Measurements from ENCODE around the gene TAPT1. TPM values are rescaled to one million over a fixed set of nuclear protein-coding genes. Genes with fewer than 3 reads are reported as not detected.

Gene TAPT1
- total and polyA plus RNA-seq, 2 experiments from 2014 or later = 3.6 to 9.9 TPM

DNA sequence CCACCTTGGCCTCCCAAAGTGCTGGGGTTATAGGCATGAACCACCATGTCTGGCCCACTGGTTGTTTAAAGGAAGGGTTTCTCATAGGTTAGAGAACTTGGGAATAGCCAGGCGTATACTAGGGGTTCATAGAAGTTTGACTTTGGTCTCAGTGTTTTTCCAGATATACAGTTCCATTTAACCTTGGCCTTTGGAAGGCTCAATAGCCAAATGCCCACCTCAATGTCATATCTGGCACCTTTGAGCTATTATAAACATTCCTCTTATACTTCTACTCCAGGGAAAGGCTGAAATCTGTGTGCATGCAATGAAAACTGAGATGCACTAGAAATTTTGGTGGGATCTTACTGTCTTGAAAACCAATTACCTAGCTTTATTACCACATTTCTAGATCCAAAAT lies 95.0 kb downstream of the TAPT1 start (continued):
- TF ChIP-seq, protein P1, sequence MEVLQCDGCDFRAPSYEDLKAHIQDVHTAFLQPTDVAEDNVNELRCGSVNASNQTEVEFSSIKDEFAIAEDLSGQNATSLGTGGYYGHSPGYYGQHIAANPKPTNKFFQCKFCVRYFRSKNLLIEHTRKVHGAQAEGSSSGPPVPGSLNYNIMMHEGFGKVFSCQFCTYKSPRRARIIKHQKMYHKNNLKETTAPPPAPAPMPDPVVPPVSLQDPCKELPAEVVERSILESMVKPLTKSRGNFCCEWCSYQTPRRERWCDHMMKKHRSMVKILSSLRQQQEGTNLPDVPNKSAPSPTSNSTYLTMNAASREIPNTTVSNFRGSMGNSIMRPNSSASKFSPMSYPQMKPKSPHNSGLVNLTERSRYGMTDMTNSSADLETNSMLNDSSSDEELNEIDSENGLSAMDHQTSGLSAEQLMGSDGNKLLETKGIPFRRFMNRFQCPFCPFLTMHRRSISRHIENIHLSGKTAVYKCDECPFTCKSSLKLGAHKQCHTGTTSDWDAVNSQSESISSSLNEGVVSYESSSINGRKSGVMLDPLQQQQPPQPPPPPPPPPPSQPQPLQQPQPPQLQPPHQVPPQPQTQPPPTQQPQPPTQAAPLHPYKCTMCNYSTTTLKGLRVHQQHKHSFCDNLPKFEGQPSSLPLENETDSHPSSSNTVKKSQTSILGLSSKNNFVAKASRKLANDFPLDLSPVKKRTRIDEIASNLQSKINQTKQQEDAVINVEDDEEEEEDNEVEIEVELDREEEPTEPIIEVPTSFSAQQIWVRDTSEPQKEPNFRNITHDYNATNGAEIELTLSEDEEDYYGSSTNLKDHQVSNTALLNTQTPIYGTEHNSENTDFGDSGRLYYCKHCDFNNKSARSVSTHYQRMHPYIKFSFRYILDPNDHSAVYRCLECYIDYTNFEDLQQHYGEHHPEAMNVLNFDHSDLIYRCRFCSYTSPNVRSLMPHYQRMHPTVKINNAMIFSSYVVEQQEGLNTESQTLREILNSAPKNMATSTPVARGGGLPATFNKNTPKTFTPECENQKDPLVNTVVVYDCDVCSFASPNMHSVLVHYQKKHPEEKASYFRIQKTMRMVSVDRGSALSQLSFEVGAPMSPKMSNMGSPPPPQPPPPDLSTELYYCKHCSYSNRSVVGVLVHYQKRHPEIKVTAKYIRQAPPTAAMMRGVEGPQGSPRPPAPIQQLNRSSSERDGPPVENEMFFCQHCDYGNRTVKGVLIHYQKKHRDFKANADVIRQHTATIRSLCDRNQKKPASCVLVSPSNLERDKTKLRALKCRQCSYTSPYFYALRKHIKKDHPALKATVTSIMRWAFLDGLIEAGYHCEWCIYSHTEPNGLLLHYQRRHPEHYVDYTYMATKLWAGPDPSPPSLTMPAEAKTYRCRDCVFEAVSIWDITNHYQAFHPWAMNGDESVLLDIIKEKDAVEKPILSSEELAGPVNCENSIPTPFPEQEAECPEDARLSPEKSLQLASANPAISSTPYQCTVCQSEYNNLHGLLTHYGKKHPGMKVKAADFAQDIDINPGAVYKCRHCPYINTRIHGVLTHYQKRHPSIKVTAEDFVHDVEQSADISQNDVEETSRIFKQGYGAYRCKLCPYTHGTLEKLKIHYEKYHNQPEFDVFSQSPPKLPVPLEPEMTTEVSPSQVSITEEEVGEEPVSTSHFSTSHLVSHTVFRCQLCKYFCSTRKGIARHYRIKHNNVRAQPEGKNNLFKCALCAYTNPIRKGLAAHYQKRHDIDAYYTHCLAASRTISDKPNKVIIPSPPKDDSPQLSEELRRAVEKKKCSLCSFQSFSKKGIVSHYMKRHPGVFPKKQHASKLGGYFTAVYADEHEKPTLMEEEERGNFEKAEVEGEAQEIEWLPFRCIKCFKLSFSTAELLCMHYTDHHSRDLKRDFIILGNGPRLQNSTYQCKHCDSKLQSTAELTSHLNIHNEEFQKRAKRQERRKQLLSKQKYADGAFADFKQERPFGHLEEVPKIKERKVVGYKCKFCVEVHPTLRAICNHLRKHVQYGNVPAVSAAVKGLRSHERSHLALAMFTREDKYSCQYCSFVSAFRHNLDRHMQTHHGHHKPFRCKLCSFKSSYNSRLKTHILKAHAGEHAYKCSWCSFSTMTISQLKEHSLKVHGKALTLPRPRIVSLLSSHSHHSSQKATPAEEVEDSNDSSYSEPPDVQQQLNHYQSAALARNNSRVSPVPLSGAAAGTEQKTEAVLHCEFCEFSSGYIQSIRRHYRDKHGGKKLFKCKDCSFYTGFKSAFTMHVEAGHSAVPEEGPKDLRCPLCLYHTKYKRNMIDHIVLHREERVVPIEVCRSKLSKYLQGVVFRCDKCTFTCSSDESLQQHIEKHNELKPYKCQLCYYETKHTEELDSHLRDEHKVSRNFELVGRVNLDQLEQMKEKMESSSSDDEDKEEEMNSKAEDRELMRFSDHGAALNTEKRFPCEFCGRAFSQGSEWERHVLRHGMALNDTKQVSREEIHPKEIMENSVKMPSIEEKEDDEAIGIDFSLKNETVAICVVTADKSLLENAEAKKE (CRISPR knock-in tag; IDR thresholded peaks at IDR 0.05) = no peak
- TF ChIP-seq POLR2AphosphoS5 (IDR thresholded peaks at IDR 0.05; ENCODE audit: low read depth) = no peak
- TF ChIP-seq STAT1 (IDR thresholded peaks at IDR 0.05; ENCODE audit: unreplicated experiment) = no peak

GRCh38 chr4:16129336-16129735 lies 96.9 kb downstream of the TAPT1 start:
- Histone ChIP-seq H3K4me2 (no peak overlapping the region), H3F3A (replicated peaks; ENCODE audit: low read depth) (no peaks in the 10 kb centered on the region), H3K36me3 (ENCODE audit: insufficient read depth) (no peaks in the 10 kb centered on the region), H3K9me2 (ENCODE audit: insufficient read depth) (no peaks in the 10 kb centered on the region; the same call in 1 of the 2 replicates), H3K4me1 (ENCODE audit: insufficient read depth) (no peaks in the 10 kb centered on the region), H3K27me3 (ENCODE audit: insufficient read depth) (no peaks in the 10 kb centered on the region), H3K79me2 (replicated peaks; ENCODE audit: insufficient read depth) (no peaks in the 10 kb centered on the region), H3K4me3 (no peak overlapping the region), H4K20me1 (replicated peaks; ENCODE audit: insufficient read depth) (no peaks in the 10 kb centered on the region), H2AFZ (no peak overlapping the region), H3K27ac (ENCODE audit: low read depth) (no peak overlapping the region)
- Mint-ChIP-seq H3K4me1 (peaks cover 4% of the 10 kb centered on the region; the same call in 1 of the 3 replicates), H3K4me3 (no peak overlapping the region), H3K9me3 (peaks cover 2% of the 10 kb centered on the region; the same call in 1 of the 3 replicates), H3K27ac (no peak overlapping the region), H3K27me3 (ENCODE audit: insufficient read depth, low read depth, poor library complexity) (peaks cover 5% of the 10 kb centered on the region), H3K36me3 (ENCODE audit: low read depth) (peaks cover 2% of the 10 kb centered on the region; the same call in 1 of the 3 replicates)
- no peak for ATAC-seq
- no peak for DNase-seq (ENCODE audit: low spot score)
- TF ChIP-seq EZH2 (IDR thresholded peaks at IDR 0.05; ENCODE audit: low read depth, unreplicated experiment) (no peak), ETS1 (IDR thresholded peaks at IDR 0.05) (no peak), ZNF114 (CRISPR knock-in tag; IDR thresholded peaks at IDR 0.05) (no peak), CREB1 (CRISPR knock-in tag; IDR thresholded peaks at IDR 0.05; ENCODE audit: low read depth) (no peak), EZH2phosphoT487 (IDR thresholded peaks at IDR 0.05; ENCODE audit: unreplicated experiment) (no peak), POLR2AphosphoS5 (IDR thresholded peaks at IDR 0.05; ENCODE audit: low read depth) (no peak), REST (IDR thresholded peaks at IDR 0.05; ENCODE audit: unreplicated experiment) (no peak), NANOG (IDR thresholded peaks at IDR 0.05; ENCODE audit: borderline replicate concordance) (no peak)
- TF ChIP-seq, protein P2, sequence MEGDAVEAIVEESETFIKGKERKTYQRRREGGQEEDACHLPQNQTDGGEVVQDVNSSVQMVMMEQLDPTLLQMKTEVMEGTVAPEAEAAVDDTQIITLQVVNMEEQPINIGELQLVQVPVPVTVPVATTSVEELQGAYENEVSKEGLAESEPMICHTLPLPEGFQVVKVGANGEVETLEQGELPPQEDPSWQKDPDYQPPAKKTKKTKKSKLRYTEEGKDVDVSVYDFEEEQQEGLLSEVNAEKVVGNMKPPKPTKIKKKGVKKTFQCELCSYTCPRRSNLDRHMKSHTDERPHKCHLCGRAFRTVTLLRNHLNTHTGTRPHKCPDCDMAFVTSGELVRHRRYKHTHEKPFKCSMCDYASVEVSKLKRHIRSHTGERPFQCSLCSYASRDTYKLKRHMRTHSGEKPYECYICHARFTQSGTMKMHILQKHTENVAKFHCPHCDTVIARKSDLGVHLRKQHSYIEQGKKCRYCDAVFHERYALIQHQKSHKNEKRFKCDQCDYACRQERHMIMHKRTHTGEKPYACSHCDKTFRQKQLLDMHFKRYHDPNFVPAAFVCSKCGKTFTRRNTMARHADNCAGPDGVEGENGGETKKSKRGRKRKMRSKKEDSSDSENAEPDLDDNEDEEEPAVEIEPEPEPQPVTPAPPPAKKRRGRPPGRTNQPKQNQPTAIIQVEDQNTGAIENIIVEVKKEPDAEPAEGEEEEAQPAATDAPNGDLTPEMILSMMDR (conservative IDR thresholded peaks at IDR 0.05; ENCODE audit: low read depth in 2 of 2) = no peak

Data from GM23338 (cell line).